ENCODE data around the gene CD200R1L. TPM values are rescaled to one million over a fixed set of nuclear protein-coding genes. Genes with fewer than 3 reads are reported as not detected.

CD200R1L gene
- polyA plus RNA-seq, 1 experiment: not detected

DNA sequence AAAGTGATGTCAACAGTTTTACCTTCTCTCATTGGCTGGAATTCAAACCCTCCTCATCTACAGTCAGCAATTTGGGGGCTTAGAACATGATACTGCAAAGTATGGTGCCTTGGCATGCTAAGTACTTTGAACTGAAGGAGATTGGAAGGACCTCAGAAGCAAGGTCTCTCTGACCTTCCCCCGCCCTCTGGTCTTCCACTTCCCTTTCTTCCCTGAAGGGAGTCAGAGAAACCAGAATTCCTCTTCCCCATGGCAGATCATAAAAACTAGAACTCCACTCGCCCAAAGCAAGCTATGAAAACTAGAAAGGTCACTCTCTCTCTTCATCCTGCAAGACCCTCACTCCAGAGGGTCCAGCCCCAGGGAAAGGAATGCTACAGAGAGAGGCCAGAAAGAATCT lies 64.2 kb downstream of the CD200R1L start:
- Histone ChIP-seq H3K27ac (ENCODE audit: low read depth, low read length) (no peak overlapping the region), H3K9me3 (ENCODE audit: control insufficient read depth, insufficient read depth, low read length) (peaks cover 3% of the 10 kb centered on the region; the same call in 1 of the 2 replicates), H3K27me3 (ENCODE audit: control insufficient read depth, insufficient read depth, low read length) (no peaks in the 10 kb centered on the region), H3K4me3 (ENCODE audit: low read depth, low read length) (no peak overlapping the region)
- TF ChIP-seq, protein P1, sequence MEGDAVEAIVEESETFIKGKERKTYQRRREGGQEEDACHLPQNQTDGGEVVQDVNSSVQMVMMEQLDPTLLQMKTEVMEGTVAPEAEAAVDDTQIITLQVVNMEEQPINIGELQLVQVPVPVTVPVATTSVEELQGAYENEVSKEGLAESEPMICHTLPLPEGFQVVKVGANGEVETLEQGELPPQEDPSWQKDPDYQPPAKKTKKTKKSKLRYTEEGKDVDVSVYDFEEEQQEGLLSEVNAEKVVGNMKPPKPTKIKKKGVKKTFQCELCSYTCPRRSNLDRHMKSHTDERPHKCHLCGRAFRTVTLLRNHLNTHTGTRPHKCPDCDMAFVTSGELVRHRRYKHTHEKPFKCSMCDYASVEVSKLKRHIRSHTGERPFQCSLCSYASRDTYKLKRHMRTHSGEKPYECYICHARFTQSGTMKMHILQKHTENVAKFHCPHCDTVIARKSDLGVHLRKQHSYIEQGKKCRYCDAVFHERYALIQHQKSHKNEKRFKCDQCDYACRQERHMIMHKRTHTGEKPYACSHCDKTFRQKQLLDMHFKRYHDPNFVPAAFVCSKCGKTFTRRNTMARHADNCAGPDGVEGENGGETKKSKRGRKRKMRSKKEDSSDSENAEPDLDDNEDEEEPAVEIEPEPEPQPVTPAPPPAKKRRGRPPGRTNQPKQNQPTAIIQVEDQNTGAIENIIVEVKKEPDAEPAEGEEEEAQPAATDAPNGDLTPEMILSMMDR (IDR thresholded peaks at IDR 0.05; ENCODE audit: low read depth, low read length): no peak
- CTCF ChIA-PET: no interaction called here
- POLR2A ChIA-PET: no interaction called here
- DNase-seq (ENCODE audit: low read depth, low spot score): no peak

- no peaks in the 10 kb centered on the region for H3K27me3 ChIP-seq (ENCODE audit: control insufficient read depth, insufficient read depth, low read length)
- DNase-seq (ENCODE audit: low read depth, low spot score): no peak
- H3K9me3 ChIP-seq (ENCODE audit: control insufficient read depth, insufficient read depth, low read length): no peaks in the 10 kb centered on the region
- H3K27ac ChIP-seq (ENCODE audit: low read depth, low read length): no peak overlapping the region
- TF ChIP-seq, protein P1 (IDR thresholded peaks at IDR 0.05; ENCODE audit: low read depth, low read length): no peak
- no peak overlapping the region for H3K4me3 ChIP-seq (ENCODE audit: low read depth, low read length)
- CTCF ChIA-PET: interaction anchor here (1.5 to 3.2 kb wide), 2 partner anchors 33 to 197 kb away, joined by 4 to 9 read pairs; no protein-coding TSS in a partner anchor
- POLR2A ChIA-PET: no interaction called here
Observed at GRCh38 chr3:112781599-112781998, 65.1 kb downstream of the CD200R1L start.

- TF ChIP-seq, protein P1 (IDR thresholded peaks at IDR 0.05; ENCODE audit: low read depth, low read length): no peak
- no peak for DNase-seq (ENCODE audit: low read depth, low spot score)
- H3K27ac ChIP-seq (ENCODE audit: low read depth, low read length): no peak overlapping the region
- POLR2A ChIA-PET: interaction anchor here (1.1 to 1.5 kb wide), 2 partner anchors 33 to 126 kb away, joined by 3 to 5 read pairs; no protein-coding TSS in a partner anchor
- no peak overlapping the region for H3K4me3 ChIP-seq (ENCODE audit: low read depth, low read length)
- no peaks in the 10 kb centered on the region for H3K9me3 ChIP-seq (ENCODE audit: control insufficient read depth, insufficient read depth, low read length)
- H3K27me3 ChIP-seq (ENCODE audit: control insufficient read depth, insufficient read depth, low read length): no peaks in the 10 kb centered on the region
- CTCF ChIA-PET: interaction anchor here (0.9 to 3.2 kb wide), 5 partner anchors 35 to 199 kb away, joined by 3 to 11 read pairs (median 4); no protein-coding TSS in a partner anchor
Observed at GRCh38 chr3:112779558-112780480, 66.8 kb downstream of the CD200R1L start.

DNA sequence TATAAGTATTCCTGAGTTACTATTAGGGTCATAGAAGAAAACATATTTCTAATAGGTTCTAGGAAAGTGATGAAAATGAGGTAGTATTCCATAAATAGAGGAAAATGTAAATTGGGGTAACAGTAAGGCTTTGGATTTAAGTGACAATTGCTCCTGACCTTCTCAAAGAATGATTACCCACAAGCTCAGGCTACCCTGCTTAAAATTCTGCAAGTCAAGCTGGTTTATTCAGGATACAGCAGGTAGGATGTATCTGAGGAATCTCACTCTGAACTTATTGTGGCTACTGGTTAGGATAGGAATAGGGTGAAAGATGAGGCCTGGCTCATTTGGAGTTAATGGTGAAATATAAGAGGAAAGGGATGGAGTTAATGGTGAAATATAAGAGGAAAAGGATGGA lies 67.7 kb downstream of the CD200R1L start:
- no peak for DNase-seq (ENCODE audit: low read depth, low spot score)
- TF ChIP-seq, protein P1 (IDR thresholded peaks at IDR 0.05; ENCODE audit: low read depth, low read length): no peak
- ChIA-PET CTCF (interaction anchor here (0.6 to 3.2 kb wide), 3 partner anchors 18 to 44 kb away, joined by 5 to 11 read pairs (median 9); no protein-coding TSS in a partner anchor), POLR2A (interaction anchor here (0.7 to 1.5 kb wide), 5 partner anchors 18 to 125 kb away, joined by 3 to 5 read pairs (median 3); no protein-coding TSS in a partner anchor)
- Histone ChIP-seq H3K9me3 (ENCODE audit: control insufficient read depth, insufficient read depth, low read length) (no peaks in the 10 kb centered on the region), H3K27ac (ENCODE audit: low read depth, low read length) (peak overlapping the region; percentile 54), H3K27me3 (ENCODE audit: control insufficient read depth, insufficient read depth, low read length) (no peaks in the 10 kb centered on the region), H3K4me3 (ENCODE audit: low read depth, low read length) (no peak overlapping the region)
